ENCODE data around the gene PRKD1.

DNA sequence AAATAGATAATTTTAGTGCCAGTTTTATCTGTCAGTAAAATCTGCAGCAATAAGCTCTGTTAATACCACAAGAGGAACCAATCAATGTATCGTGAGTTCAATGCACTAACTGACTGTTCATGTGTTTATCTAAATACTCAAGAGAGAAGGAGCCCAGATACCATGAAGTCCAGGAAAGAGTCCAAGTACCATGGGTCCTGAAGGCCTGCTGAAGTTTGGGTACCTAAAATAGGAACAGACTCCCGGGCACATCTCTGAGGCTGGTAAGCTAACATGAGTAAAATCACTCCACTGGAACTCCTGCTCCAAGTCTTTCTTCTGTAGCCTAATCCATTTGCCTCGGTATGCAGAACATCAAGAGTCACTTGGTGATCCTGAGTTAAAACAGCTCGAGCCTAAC lies 71.1 kb downstream of the PRKD1 start:
- no peak for TF ChIP-seq CTCF (IDR thresholded peaks at IDR 0.05; ENCODE audit: low read depth, low read length)
- no peak for TF ChIP-seq EZH2phosphoT487 (IDR thresholded peaks at IDR 0.05; ENCODE audit: low read depth)
